Peyer's patch (tissue), 4 donors: Measurements from ENCODE around the gene RAB28. TPM values are rescaled to one million over a fixed set of nuclear protein-coding genes. Genes with fewer than 3 reads are reported as not detected.

Source experiments
- DNase-seq, 3 donors: peaks; one replicate each; pipeline ENCODE4 v3.0.0-alpha.2; 2017 to 2019
- H3K27ac ChIP-seq, 4 donors: fragments of 200-600 bp; sonication (generic); one replicate each; pipeline ENCODE4 v1.5.1; 2016 to 2019
- H3K27me3 ChIP-seq, 2 donors: fragments of 200-600 bp; sonication (generic); one replicate each; pipeline ENCODE4 v1.5.1; 2019
- H3K36me3 ChIP-seq, 3 donors: fragments of 200-600 bp; sonication (generic); one replicate each; pipeline ENCODE4 v1.5.1; 2016 to 2019
- H3K4me1 ChIP-seq, 4 donors: fragments of 200-600 bp; sonication (generic); one replicate each; pipeline ENCODE4 v1.5.1; 2016 to 2019
- H3K4me3 ChIP-seq, 4 donors: fragments of 200-600 bp; sonication (generic); 1 replicate in 3 of 4; 2 replicates in 1 of 4; pipeline ENCODE4 v1.5.1; 2016 to 2019; ENCODE audit warnings: mild to moderate bottlenecking in 1 of 4
- H3K9me3 ChIP-seq, 4 donors: fragments of 200-600 bp; sonication (generic); one replicate each; pipeline ENCODE4 v1.5.1; 2016 to 2019; ENCODE audit warnings: mild to moderate bottlenecking in 1 of 4
- CTCF ChIP-seq, 6 experiments: fragments of 450-650 bp in 4 of 6; fragments of 200-600 bp in 2 of 6; sonication (generic) in 1 of 6; IDR thresholded peaks; one replicate each; pipeline ENCODE4 v1.5.1; 2017 to 2019; ENCODE audit warnings: antibody characterized with exemption in 6 of 6, mild to moderate bottlenecking in 3 of 6, moderate library complexity in 1 of 6
- POLR2A ChIP-seq, 2 donors: fragments of 450-650 bp; IDR thresholded peaks; one replicate each; pipeline ENCODE4 v1.5.1; 2017; ENCODE audit warnings: antibody characterized with exemption in 2 of 2, mild to moderate bottlenecking in 2 of 2, moderate library complexity in 2 of 2
- total RNA-seq, 4 donors: library from RNA; depleted of rRNA; stranded (reverse); fragments of >200 nt; gene quantifications; one replicate each; pipeline ENCODE4 v1.1.0, GENCODE V29; 2016

RAB28 gene
- total RNA-seq, 4 donors from 2014 or later, result 11.2 to 24.8 (median 12.4) TPM

GRCh38 chr4:13496605-13497004, 12.5 kb upstream of the RAB28 start:
- H3K4me3 ChIP-seq, result no peak overlapping the region
- no peak overlapping the region for H3K27ac ChIP-seq
- TF ChIP-seq CTCF (IDR thresholded peaks at IDR 0.05) (no peak), POLR2A (IDR thresholded peaks at IDR 0.05) (no peak)
- H3K27me3 ChIP-seq, result no peaks in the 10 kb centered on the region
- no peak for DNase-seq
- H3K36me3 ChIP-seq, result no peaks in the 10 kb centered on the region
- no peaks in the 10 kb centered on the region for H3K9me3 ChIP-seq
- no peaks in the 10 kb centered on the region for H3K4me1 ChIP-seq

- TF ChIP-seq CTCF (IDR thresholded peaks at IDR 0.05), result no peak
- no peak for DNase-seq
These were observed 11.6 kb upstream of the RAB28 start for GRCh38 chr4:13495753-13496152.

GRCh38 chr4:13493793-13494192, 9.7 kb upstream of the RAB28 start:
- Histone ChIP-seq H3K4me3 (no peak overlapping the region), H3K9me3 (no peaks in the 10 kb centered on the region), H3K36me3 (no peaks in the 10 kb centered on the region), H3K4me1 (no peaks in the 10 kb centered on the region), H3K27me3 (no peaks in the 10 kb centered on the region), H3K27ac (no peak overlapping the region)
- TF ChIP-seq CTCF (IDR thresholded peaks at IDR 0.05), result no peak
- no peak for TF ChIP-seq POLR2A (IDR thresholded peaks at IDR 0.05)
- DNase-seq, result no peak

More at GRCh38 chr4:13495753-13496152, 11.6 kb upstream of the RAB28 start:
- Histone ChIP-seq H3K27ac (no peak overlapping the region), H3K4me3 (no peak overlapping the region), H3K9me3 (no peaks in the 10 kb centered on the region), H3K27me3 (no peaks in the 10 kb centered on the region), H3K4me1 (no peaks in the 10 kb centered on the region), H3K36me3 (no peaks in the 10 kb centered on the region)

- Histone ChIP-seq H3K36me3 (no peaks in the 10 kb centered on the region), H3K27ac (no peak overlapping the region), H3K4me1 (no peaks in the 10 kb centered on the region), H3K4me3 (no peak overlapping the region), H3K9me3 (no peaks in the 10 kb centered on the region), H3K27me3 (no peaks in the 10 kb centered on the region)
- no peak for DNase-seq
- TF ChIP-seq CTCF (IDR thresholded peaks at IDR 0.05) (no peak), POLR2A (IDR thresholded peaks at IDR 0.05) (no peak)
These were observed 8.6 kb upstream of the RAB28 start for GRCh38 chr4:13492747-13493146.

- TF ChIP-seq POLR2A (IDR thresholded peaks at IDR 0.05) (no peak), CTCF (IDR thresholded peaks at IDR 0.05) (peak in 1 of 6 experiments; percentile 15)
- no peak for DNase-seq
- H3K27ac ChIP-seq, result peak overlapping the region; percentile 82 to 96 (median 88)
- H3K4me3 ChIP-seq, result peak overlapping the region; percentile 76 to 95 (median 87)
- peaks cover 0 to 10% (median 2%) of the 10 kb centered on the region in 4 donors for H3K4me1 ChIP-seq
- H3K27me3 ChIP-seq, result no peaks in the 10 kb centered on the region
- no peaks in the 10 kb centered on the region for H3K9me3 ChIP-seq
- no peaks in the 10 kb centered on the region for H3K36me3 ChIP-seq
These were observed 645 bp upstream of the RAB28 start for GRCh38 chr4:13484749-13485221.

- no peaks in the 10 kb centered on the region for H3K27me3 ChIP-seq
- TF ChIP-seq POLR2A (IDR thresholded peaks at IDR 0.05) (no peak), CTCF (IDR thresholded peaks at IDR 0.05) (no peak)
- peak in 1 of 3 donors; percentile 56 for DNase-seq
These were observed 395 bp downstream of the RAB28 start for GRCh38 chr4:13483768-13484121.

More at GRCh38 chr4:13483768-13484121, 395 bp downstream of the RAB28 start:
- Histone ChIP-seq H3K36me3 (no peaks in the 10 kb centered on the region), H3K4me3 (peak overlapping the region; percentile 76 to 95 (median 87)), H3K4me1 (peaks cover 0 to 10% (median 2%) of the 10 kb centered on the region in 4 donors), H3K27ac (peak overlapping the region; percentile 82 to 96 (median 88)), H3K9me3 (no peaks in the 10 kb centered on the region)
